HepG2 (cell line): ENCODE results near the gene SLC35F6. TPM values are rescaled to one million over a fixed set of nuclear protein-coding genes. Genes with fewer than 3 reads are reported as not detected.
A peak's percentile ranks its signal among the peaks of the same experiment; 100 is the strongest.

Source experiments
- CTCF ChIP-seq: sonication (generic); formaldehyde crosslinking; IDR thresholded peaks from 2 replicates; pipeline ENCODE4 v1.5.0; 2020; ENCODE audit warnings: mild to moderate bottlenecking, missing genetic modification reagents, moderate library complexity
- ERF ChIP-seq: IDR thresholded peaks from 2 replicates; pipeline ENCODE4 v1.6.1; 2018; ENCODE audit warnings: missing biosample characterization, missing genetic modification reagents
- ETS1 ChIP-seq: sonication (generic); formaldehyde crosslinking; IDR thresholded peaks from 2 replicates; pipeline ENCODE4 v1.4.0; 2020; ENCODE audit warnings: missing genetic modification reagents
- GABPB1 ChIP-seq: IDR thresholded peaks from 2 replicates; pipeline ENCODE4 v1.6.1; 2016; ENCODE audit warnings: mild to moderate bottlenecking, missing genetic modification reagents, moderate library complexity, missing compliant biosample characterization
- HMG20A ChIP-seq: IDR thresholded peaks from 2 replicates; pipeline ENCODE4 v1.6.1; 2016; ENCODE audit warnings: borderline replicate concordance
- IKZF5 ChIP-seq: IDR thresholded peaks from 2 replicates; pipeline ENCODE4 v1.6.1; 2018; ENCODE audit warnings: missing genetic modification reagents, mild to moderate bottlenecking, missing compliant biosample characterization
- JDP2 ChIP-seq: sonication (generic); formaldehyde crosslinking; IDR thresholded peaks from 2 replicates; pipeline ENCODE4 v1.8.1; 2022; ENCODE audit warnings: missing genetic modification reagents, borderline replicate concordance
- KAT8 ChIP-seq: IDR thresholded peaks from 2 replicates; pipeline ENCODE4 v1.6.1; 2016; ENCODE audit warnings: missing genetic modification reagents, missing compliant biosample characterization
- KLF13 ChIP-seq: sonication (generic); formaldehyde crosslinking; IDR thresholded peaks from 2 replicates; pipeline ENCODE4 v1.4.0; 2020; ENCODE audit warnings: mild to moderate bottlenecking, missing genetic modification reagents
- MAZ ChIP-seq, 2 experiments: sonication (generic) in 1 of 2; formaldehyde crosslinking in 1 of 2; IDR thresholded peaks; 2 replicates each; pipeline versions ENCODE4 v1.5.0 to v1.6.1; 2012 to 2020; ENCODE audit warnings: low read depth in 2 of 2, mild to moderate bottlenecking in 2 of 2, borderline replicate concordance in 1 of 2, improper control_type of control experiment in 1 of 2, low read length in 1 of 2, missing genetic modification reagents in 1 of 2, moderate library complexity in 1 of 2
- PATZ1 ChIP-seq: sonication (generic); formaldehyde crosslinking; IDR thresholded peaks from 2 replicates; pipeline ENCODE4 v1.4.0; 2020; ENCODE audit warnings: missing genetic modification reagents
- PHF20 ChIP-seq: sonication (generic); formaldehyde crosslinking; IDR thresholded peaks from 2 replicates; pipeline ENCODE4 v1.5.0; 2020; ENCODE audit warnings: mild to moderate bottlenecking, missing genetic modification reagents
- STAG1 ChIP-seq: sonication (generic); formaldehyde crosslinking; IDR thresholded peaks from 2 replicates; pipeline ENCODE4 v1.4.0; 2020; ENCODE audit warnings: missing genetic modification reagents
- TP53 ChIP-seq: sonication (generic); formaldehyde crosslinking; conservative IDR thresholded peaks from 2 replicates; pipeline ENCODE4 v1.4.0; 2020; ENCODE audit warnings: missing genetic modification reagents
- ZKSCAN8 ChIP-seq: IDR thresholded peaks from 2 replicates; pipeline ENCODE4 v1.6.1; 2016; ENCODE audit warnings: borderline replicate concordance, missing genetic modification reagents, missing compliant biosample characterization
- ZNF501 ChIP-seq: sonication (generic); formaldehyde crosslinking; IDR thresholded peaks from 2 replicates; pipeline ENCODE4 v1.5.1; 2020; ENCODE audit warnings: mild to moderate bottlenecking, moderate library complexity, missing genetic modification reagents
- ZNF547 ChIP-seq: sonication (generic); formaldehyde crosslinking; IDR thresholded peaks from 2 replicates; pipeline ENCODE4 v1.5.1; 2020; ENCODE audit warnings: mild to moderate bottlenecking, missing genetic modification reagents
- ZNF589 ChIP-seq: sonication (generic); formaldehyde crosslinking; conservative IDR thresholded peaks from 2 replicates; pipeline ENCODE4 v1.8.0; 2022; ENCODE audit warnings: mild to moderate bottlenecking, moderate library complexity, missing genetic modification reagents
- ZNF614 ChIP-seq: IDR thresholded peaks from 2 replicates; pipeline ENCODE4 v1.6.1; 2018; ENCODE audit warnings: missing biosample characterization, missing genetic modification reagents, inconsistent platforms, borderline replicate concordance
- ZNF674 ChIP-seq: sonication (generic); formaldehyde crosslinking; IDR thresholded peaks from 2 replicates; pipeline ENCODE4 v1.5.0; 2020; ENCODE audit warnings: low read depth, mild to moderate bottlenecking, missing genetic modification reagents
- ZNF776 ChIP-seq: sonication (generic); formaldehyde crosslinking; IDR thresholded peaks from 2 replicates; pipeline ENCODE4 v1.4.0; 2020; ENCODE audit warnings: mild to moderate bottlenecking, missing genetic modification reagents
- polyA plus RNA-seq, 8 experiments: library from polyadenylated mRNA; depleted of rRNA in 3 of 8; stranded (reverse) in 7 of 8; unstranded in 1 of 8; fragments of >200 nt; fragmentation: Illumina TruSeq in 4 of 8; extraction: Trizol in 4 of 8; gene quantifications; 2 replicates each; pipeline versions ENCODE4 v1.2.1 to v1.2.3, GENCODE V29; 2011 to 2016; ENCODE audit warnings: low read depth in 4 of 8, missing spikeins in 1 of 8, mixed read lengths in 1 of 8; ENCODE audit not compliant: insufficient read depth in 1 of 8
- total RNA-seq, 5 experiments: library from RNA; depleted of rRNA; stranded (reverse); fragments of >200 nt; fragmentation: Illumina TruSeq; extraction: Trizol; gene quantifications; 2 replicates each; pipeline ENCODE4 v1.2.3, GENCODE V29; 2016; ENCODE audit warnings: low read depth in 1 of 5
- TF ChIP-seq, protein P1 (sequence below): sonication (generic); formaldehyde crosslinking; IDR thresholded peaks from 2 replicates; pipeline ENCODE4 v1.5.0; 2020; ENCODE audit warnings: mild to moderate bottlenecking, missing genetic modification reagents

SLC35F6 gene
- total and polyA plus RNA-seq, 2 of the 13 experiments (the other 11 are each of a cell fraction or from before 2014, with no cell fraction given): 15.2 to 21.2 TPM

DNA sequence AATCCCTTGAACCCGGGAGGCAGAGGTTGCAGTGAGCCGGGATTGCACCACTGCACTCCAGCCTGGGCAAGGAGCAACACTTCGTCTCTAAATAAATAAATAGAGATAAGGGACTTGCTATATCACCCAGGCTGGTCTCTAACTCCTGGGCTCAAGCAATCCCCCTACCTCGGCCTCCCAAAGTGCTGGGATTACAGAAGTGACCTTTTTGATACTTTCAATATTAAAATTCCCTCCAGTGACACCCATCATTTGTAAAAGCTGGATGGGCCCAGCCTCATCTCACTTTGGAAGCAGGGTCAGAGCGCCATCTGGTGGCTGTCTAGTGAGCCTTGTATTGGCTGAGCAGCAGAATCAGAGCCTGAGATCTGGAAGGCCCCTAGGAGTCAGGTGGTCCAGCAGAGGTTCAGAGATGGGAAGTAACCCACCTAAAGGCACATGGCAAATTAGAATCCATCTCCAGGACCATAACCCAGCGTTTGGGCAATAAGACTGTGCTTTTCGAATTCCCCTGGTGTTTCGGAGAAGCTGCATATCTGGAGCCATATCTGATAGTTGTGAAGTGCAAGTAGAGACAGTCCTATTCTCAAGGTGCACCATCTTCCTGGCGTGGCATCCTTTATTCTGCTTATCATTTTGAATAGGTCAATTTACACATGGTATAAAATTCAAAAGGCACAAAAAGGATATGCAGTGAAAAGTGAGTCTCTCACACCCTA is 18.3 kb upstream of the SLC35F6 start (continued):
- TF ChIP-seq KLF13 (no peak), ZNF614 (CRISPR knock-in tag) (peak; percentile 19; the same call in 1 of the 2 replicates), JDP2 (CRISPR knock-in tag) (no peak), PATZ1 (CRISPR knock-in tag) (0 out of 2 replicates have a peak, but pooled peaks have one; percentile 20), PHF20 (CRISPR knock-in tag) (no peak), TP53 (0 out of 2 replicates have a peak, but pooled peaks have one; percentile 25), ZNF776 (CRISPR knock-in tag) (no peak), ZNF547 (0 out of 2 replicates have a peak, but pooled peaks have one; percentile 16), ETS1 (no peak), STAG1 (CRISPR knock-in tag) (peak; percentile 97), GABPB1 (no peak), ZKSCAN8 (CRISPR knock-in tag) (no peak; the same call in 1 of the 2 replicates), MAZ (IDR thresholded peaks at IDR 0.05; ENCODE audit: borderline replicate concordance, low read depth, low read length) (peak; percentile 48; the same call in 1 of the 2 replicates), MAZ (CRISPR knock-in tag; IDR thresholded peaks at IDR 0.05; ENCODE audit: low read depth) (no peak), CTCF (CRISPR knock-in tag) (peak; percentile 95), KAT8 (CRISPR knock-in tag) (0 out of 2 replicates have a peak, but pooled peaks have one; percentile 33), IKZF5 (CRISPR knock-in tag) (peak; percentile 56; the same call in 1 of the 2 replicates), ERF (CRISPR knock-in tag) (0 out of 2 replicates have a peak, but pooled peaks have one; percentile 29), ZNF501 (peak; percentile 77), ZNF674 (CRISPR knock-in tag) (no peak), ZNF589 (CRISPR knock-in tag) (no peak), HMG20A (CRISPR knock-in tag) (no peak)
- TF ChIP-seq, protein P1, sequence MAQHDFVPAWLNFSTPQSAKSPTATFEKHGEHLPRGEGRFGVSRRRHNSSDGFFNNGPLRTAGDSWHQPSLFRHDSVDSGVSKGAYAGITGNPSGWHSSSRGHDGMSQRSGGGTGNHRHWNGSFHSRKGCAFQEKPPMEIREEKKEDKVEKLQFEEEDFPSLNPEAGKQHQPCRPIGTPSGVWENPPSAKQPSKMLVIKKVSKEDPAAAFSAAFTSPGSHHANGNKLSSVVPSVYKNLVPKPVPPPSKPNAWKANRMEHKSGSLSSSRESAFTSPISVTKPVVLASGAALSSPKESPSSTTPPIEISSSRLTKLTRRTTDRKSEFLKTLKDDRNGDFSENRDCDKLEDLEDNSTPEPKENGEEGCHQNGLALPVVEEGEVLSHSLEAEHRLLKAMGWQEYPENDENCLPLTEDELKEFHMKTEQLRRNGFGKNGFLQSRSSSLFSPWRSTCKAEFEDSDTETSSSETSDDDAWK: no peak
